GM21390 (cell line): ENCODE data around the gene HABP2.

Experiments
- ATAC-seq: cut with Tn5 transposase; IDR thresholded peaks from one replicate; pipeline ENCODE4 v1.9.1; 2021; ENCODE audit not compliant: unreplicated experiment

Gene HABP2

DNA sequence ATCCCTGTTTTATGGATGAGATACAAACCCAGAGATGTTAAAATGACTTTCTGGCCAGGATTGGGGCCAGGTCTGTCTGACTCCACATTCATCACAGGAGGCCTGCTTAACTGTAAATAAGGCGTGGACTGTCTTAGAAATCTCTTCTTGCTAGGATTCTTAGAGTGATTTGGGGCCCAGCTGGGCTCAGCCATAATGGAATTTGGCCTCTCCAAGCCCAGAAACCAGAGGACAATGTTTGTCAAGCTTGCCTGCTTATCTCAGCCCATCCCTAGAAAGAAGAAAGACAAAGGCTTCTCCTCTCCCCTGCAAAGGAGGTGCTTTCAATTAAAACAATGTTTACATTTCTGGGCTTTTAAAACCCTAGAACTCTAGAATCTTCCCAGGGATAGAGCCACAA, 2.9 kb downstream of the HABP2 start:
- ATAC-seq: no peak

DNA sequence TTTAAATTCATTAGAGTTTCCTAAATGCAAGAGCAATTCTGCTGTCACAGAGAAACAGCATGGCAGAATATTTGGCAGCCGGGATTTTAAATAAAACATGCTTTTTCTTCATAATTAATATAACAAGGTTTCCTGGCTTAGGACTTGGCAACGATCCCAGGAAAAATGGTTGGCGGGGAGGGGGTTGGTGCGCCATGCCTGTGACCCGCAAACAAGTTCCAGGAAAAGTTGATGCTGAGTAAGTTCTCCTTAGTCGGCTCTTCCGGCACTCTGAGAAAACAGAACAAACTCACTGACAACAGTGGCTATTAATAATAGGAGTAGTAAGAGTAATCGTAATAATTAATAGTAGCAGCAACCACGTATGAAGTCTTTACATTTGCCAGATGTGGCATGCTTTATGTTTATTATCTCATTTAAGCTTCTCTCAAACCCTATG, 4.6 kb downstream of the HABP2 start:
- no peak for ATAC-seq

DNA sequence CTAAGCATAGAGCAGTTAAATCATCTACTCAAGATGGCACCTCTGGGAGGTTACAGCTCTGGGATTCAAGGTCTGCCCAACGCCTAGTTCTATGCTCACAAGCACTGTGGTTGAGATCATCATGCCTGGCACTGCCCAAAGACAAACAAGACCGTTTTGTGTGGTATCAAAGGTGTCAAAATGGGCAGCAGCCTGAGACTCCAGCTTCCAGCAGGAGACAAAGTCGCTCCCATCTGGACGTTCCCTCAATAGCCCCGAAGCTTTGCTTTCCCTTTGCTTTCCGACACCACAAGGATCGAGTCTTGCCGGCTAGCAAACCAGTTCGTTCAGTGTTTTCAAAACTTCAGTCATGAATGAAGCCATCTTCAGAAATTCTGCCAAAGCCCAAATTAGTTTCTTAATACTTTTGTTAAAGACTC, 5.1 kb downstream of the HABP2 start:
- ATAC-seq: no peak

DNA sequence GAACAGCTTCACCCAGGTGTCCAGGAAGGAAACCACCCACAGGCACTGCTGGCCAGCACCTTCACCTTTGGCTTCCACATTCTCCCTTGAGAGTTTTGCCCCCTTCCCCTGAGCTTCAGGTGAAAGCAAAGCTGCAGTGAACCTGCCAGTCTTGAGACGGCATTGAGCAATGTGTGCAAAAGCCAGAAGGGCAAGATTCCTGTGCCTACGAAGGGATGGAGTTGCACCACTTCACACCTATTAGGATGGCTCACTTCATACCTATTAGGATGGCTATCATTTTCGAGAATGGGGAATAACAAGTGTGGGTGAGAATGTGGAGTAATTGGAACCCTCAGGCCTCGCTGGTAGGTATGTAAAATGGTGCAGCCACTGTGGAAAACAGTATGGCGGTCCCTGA, 7.2 kb downstream of the HABP2 start:
- no peak for ATAC-seq

DNA sequence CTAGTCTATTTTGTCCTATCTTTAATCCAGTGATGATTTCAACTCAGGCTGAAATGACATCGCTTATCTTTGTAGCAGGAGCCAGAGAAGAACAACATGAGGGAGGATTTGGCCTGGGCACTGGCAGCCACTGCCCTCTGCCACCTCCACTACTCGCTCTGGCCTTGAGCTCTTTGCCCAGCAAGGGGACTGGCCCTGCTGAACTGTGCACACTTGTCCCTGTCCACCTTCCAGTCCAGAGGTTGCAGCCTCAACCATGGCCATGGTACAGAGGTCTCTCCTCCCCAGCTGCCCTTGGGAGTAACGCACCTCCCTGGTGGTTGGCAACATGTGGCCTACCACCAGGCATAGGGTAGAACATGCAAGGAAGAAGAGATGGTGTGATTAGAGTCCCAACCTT, 8.4 kb downstream of the HABP2 start:
- ATAC-seq: no peak

DNA sequence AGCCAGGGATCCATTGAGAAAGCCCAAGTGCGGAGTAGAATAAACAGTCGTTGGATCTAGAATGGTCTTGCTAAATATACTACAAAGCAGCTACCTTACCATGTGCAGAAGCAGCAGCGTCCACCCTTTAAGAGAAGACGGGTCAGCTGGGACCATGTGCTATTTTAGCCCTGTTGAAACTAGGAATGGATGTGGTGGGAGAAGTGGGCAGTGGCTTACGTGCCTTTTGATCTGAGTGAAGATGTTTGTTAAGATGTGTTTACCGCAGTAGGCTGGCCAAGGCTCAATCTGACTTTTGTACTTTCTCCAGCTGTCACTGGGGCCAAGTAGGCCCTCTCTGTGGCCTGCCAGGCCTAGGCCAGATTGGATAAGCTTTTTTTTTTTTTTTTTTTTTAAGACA, 9.2 kb downstream of the HABP2 start:
- no peak for ATAC-seq

DNA sequence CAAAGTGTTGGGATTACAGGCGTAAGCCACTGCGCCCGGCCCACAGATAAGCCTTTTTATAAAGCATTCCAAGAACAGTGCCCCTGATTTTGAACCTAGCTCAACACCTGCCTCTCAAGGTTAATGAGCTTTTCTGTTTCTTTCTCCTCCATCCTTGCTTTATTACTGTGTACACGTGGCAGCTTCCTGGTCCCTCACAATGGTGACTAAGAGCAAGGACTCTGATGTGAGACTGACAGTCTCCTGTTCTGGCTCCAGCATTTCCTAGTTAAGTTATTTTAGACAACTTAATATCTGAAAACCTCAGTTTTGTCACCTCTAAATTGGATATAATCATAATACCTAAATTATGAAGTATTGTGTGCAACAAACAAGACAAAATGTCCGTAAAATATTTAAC, 9.9 kb downstream of the HABP2 start:
- ATAC-seq: no peak

DNA sequence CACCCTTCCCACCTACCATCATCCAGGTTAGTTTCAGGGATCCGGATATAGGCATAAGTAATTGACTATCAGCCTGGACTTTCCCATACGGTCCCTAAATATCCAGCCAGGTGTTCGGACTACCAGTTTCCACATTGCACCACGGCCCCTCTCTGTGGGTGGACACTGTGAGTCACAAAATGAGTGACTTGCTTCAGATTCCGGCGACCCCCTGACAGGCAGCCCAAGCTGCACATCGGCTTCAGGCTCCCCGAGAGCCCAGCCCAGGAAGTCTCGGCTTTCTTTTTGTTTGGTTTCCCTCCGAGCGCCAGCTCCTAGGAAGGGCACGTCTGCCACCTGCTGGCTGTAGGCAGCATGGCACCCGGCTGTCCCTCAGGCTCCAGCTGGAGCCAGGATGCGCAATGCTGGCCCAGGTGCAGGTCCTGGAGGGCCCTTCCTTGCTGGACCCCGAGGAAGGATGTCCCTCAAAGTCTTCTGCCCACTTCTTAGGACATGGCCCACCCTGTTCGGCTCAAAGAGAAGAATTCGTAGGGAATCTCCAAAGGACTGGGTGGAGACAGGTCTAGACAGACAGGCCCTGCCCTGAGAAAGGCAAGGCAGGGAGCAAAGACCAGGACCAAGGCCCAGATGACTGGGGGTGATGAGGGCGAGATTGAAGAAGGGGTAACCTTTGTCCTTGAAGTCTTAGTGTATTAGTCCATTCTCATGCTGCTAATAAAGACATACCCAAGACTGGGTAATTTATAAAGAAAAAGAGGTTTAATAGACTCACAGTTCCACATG, 10.6 kb downstream of the HABP2 start:
- ATAC-seq: peak; percentile 99

DNA sequence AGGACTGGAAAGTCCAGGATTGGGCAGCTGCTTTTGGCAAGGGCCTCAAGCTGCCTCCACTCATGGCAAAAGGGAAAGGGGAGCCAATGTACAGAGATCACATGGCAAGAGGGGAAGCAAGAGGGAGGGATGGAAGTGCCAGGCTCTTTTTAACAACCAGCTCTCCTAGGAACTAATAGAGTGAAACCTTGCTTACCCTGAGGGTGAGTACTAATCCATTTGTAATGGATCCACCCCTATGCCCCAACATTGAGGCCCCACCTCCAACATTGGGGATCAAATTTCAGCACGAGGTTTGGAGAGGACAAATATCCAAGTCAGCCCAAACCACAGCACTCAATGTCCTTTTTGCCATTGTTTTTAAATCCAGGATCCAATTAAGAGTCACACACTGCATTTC, 12.5 kb downstream of the HABP2 start:
- ATAC-seq: no peak

DNA sequence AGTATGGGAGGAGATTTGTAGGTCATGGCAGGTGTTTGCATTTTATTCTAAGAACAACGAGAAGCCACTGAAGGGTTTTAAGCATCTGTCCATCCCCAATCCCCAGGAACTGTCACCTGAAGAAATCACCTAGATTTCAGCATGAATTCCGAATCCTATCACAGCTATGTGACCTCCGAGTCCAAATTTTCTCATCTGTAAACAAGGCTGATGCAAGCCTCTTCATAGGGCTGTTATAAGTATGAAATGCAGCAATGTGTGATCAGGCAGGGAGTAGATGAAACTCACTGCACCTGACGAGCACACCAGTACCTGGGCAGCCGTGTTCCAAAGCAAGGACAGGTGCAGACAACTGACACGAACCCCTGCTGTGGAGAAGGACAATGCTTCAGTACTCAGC, 14.0 kb downstream of the HABP2 start:
- no peak for ATAC-seq

DNA sequence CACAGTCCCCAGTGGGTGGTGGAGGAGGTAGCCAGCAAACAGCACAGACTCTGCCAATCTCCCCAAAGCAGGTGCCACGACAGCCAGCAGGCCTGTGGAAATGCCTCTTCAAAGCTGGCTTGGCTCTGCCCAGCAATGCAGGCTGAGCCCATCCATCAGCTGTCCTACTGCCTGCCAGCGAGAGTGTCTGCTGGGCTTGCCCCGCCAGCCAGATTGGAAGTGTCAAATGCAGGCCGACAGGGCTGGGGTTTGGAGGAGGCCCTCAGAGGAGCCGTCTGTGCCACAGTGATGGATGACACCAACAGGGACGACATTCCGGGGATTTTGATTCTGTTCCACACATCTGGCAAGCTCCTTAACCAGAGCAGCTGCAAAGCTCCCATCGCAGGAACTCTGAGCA, 16.7 kb downstream of the HABP2 start:
- no peak for ATAC-seq

DNA sequence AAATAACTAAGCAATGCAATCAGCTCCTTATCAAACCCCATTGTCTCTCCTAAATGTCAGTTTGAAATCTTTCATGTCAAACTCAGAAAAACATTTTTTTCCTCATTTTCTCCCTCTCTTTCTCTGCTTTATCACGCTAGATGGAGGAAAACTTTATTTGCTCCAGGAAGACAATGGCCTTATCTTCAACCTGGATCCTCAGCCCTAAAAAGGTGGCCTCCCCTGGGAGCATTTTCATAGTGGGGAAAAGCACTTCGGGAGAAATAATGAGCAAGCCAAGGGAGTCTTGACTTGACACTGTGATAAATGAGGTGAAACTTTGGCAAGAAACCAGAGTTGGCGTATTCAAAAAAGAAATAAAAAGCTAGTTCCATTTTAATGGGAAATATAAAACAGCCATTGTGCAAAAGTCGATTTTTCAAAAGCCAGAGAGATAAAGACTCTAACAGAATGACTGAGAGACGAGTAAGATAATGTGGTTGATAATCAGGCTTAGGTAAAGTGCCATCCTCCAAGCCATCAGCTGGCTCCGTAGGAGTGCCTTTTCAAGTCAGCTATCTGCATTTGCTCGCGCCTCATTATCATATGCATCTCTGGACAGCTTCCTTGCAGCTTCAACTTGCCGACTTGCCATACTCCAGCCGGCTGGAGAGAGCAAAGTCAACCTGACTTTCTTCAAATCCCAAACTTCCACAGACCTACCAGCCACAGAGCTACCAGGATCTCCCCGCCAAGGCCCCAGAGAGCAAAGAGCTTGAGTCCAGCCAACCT, 19.9 kb downstream of the HABP2 start:
- no peak for ATAC-seq

DNA sequence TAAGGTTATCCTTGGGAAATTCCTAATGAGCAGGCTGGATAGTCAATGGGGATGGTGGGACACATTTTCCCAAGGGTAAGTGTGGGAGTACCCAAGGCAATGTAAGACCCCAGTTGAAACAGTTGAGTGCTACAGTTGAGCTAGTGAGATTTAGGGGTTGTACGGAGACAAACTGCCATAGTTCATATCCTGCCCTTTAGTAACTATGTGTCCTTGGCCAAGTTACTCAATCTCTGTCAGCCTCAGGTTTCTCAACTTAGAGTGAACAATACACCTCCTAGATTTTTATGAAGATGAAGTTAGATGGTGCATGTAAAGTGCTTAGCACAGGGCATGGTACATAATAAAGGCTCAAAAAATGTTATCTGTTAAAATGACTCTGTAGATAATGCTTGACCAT, 20.5 kb downstream of the HABP2 start:
- ATAC-seq: no peak

DNA sequence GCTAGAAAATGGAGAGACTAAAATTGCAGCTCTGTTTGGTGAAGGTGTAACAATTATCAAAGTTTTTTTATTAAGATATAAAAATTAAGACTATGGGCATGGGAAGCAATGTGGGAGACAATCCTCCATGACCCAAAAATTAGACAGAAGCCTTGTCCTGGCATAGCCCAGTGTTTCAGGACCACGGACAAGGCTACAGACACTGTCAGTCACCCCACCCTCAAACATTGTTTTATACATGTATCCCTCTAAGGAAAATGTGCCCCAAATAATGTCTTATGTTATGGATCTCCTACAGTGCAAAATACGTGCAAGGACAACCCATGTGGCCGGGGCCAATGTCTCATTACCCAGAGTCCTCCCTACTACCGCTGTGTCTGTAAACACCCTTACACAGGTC, 24.0 kb downstream of the HABP2 start:
- ATAC-seq: no peak

DNA sequence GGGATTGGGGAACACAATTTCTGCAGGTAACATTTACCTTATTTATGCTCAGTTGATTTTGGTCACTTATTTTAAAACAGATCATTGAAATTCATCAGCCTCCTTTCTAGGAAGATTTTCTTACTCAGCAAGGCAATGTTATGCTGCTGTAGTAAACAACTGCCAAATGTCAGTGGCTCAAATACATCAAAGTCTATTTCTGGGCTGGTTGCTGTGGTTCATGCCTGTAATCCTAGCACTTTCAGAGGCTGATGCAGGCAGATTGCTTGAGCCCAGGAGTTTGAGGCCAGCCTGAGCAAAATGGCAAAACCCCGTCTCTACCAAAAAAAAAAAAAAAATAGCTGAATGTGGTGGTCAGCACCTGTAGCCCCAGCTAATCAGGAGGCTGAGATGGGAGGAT, 25.9 kb downstream of the HABP2 start:
- no peak for ATAC-seq

DNA sequence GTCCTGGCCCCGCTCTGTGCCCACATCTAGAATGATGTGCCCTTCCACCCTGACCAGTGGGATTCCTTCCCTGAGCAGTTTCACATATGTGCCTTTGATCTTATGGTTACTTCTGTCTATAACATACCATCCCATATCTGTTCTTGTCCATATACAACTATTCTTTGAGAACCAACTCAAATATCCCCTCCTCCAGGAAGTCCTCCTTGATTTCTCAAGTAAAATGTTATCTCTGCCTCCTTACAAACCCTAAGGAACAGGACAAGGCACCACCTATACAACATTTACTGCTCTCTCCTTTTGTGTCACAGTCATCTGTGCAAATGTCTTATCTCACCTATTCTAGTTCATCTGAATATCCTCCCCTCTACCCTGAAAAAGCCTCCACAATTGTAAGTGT, 28.2 kb downstream of the HABP2 start:
- ATAC-seq: no peak

DNA sequence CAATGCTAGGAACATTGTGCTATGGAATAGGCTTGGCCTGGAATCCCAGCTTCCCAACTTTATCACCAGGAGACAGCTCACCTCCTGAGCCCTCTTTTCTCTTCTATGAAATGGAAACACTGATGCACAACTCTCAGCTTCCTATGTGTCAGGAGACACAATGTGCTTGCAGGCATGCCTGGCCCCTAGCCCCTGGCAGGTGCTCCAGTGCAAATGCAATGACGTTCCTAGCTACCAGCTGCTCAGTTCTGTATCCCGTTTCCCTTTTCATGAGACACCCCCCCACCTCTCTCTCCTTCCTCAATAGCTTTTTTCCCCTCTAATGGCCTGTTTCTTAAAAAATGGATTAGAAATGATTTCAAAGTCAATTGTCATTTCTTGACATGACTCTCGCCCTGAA, 30.7 kb downstream of the HABP2 start:
- ATAC-seq: no peak

DNA sequence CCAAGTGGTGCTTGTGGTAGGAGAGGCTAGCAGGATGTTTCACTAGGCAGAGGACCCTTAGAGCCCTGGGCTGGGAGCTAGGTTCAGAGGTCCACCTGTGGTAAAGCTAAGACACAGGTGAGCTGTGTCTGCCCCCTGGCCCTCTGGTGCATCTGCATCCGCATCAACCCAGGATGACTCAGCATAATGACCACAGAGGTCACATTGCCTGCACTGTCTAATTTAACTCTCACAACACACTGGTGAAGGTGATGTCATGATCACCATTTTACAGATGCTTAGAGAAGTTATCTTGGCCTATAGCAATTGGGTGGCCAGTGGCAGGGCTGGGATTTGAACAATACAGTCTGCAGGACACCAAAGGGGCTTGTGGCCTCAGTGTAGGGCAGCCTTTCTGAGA, 33.1 kb downstream of the HABP2 start:
- ATAC-seq: no peak

DNA sequence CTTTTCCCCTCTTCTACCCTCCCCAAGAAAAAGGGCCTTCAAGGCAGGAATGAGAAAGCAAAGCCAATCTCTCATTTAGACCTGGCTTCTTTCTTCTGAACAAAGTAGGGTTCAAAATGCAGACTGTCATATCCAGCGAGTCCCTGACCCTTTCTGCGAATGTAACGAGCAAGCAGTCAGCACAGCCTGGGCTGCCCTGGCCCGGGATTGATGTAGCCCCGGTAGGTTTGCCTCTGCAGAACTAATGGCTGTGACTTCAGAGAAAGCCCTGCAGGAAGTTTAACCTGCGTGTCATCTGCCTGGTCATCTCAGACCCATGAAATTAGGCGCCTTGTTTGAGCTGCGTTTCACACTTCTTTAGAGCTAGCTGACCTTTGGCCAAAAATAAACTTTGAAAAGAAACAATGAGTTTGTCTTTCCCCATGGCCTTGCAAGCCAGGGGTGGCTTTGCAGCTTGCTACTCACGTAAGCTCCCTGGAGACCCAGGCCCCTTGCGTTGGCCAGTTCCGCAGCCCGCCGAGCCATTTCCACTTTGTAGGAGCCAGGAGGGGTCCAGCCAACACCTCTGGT, 36.4 kb downstream of the HABP2 start:
- no peak for ATAC-seq

DNA sequence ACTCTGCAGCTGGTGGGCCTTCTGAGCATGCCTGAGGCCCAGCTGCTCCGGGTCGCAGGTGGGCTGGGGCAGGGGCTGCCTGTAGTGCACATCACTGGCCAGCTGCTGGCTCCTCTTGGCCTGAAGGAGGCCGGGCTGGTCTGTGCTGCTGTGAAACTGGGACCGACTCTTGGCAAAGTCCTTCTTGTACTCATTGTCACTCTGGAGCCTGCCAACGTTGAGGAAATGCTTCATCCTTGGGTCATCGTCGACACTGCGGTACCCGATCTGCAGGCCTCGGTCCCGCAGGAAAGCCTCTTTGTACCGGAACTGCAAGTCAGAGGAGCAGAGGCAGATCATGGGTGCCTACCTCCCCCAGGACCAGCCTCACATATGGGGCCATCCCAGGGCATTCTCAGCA, 37.7 kb downstream of the HABP2 start:
- no peak for ATAC-seq

DNA sequence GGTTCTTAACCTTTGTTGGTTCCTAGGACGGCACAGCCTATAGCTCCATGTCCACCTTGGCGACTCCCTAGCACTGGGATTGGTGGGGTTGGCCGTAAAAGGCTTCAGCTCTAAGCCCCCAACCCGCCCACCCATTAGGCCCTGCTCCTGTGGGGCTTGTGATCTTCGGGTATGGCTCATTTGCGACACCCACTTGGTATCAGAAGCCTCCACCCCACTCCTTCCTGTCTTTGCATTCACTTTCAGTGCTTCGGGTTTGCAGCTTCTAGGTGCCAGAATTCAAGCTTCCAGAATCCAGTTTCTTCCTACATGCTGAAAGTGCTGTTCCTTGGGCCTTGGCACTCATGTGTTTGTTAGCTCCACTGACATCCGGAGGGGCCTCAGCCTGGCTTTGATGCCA, 39.5 kb downstream of the HABP2 start:
- ATAC-seq: no peak

DNA sequence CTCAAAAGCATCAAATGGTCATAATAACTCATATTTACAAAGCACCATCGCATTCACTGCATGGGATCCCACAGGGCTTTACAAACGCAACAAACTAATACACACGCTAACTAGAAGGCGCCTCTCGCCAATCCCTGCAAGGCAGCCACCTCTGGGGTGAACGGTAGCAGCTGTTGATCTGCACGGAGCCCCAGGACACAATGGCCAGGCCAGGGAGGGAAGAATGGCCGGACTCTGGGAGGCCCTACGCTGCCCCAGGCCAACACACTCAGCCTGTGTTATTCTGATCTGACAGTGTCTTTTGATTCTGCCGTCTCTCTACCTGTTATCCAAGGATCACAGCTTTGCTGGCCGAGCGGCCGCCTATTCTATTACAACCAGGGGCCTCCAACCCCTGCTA, 41.8 kb downstream of the HABP2 start:
- no peak for ATAC-seq
